NCI-H748 (cell line): ENCODE results near the gene SNN.

Experiments used
- DNase-seq: peaks from one replicate; lab custom pipeline; 2025; ENCODE audit not compliant: unreplicated experiment; lab: John Stamatoyannopoulos, UW

The SNN gene

DNA sequence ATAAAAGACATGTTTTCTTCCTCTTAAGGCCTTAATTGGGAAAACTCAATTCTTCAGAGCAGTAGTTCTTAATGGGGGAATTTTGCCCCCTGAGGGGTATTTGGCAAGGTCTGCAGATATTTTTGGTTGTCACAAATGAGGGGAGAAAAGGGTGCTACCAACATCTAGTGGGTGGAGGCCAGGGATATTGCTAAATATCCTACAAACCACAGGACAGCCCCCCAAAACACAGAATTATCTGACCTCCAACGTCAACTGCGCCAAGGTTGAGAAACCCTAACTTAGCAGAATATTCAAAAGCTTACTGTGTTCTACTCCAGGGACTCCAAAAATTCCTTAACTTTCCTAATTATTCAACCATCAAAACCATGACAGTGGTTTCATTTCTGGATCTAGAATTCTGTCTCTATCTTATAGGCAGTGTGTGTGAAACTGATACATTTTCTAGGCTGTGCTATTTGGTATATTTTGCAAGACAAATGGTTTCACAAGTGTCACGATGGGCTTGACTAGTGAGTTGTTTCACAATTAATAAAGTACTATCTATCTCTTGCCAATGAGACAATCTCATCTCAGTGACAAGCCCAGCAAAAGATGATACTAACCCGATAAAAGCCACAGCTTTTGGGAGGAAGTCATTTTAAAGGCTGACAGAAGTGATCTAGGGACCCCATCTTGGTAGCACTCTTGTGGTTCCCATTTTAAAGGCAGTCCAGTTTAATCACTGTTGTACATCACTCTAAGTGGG is 59.7 kb downstream of the SNN start:
- DNase-seq: no peak
